AG09319 (cell line): ENCODE measurements around the gene CPT1C.

Source experiments
- DNase-seq: peaks from one replicate; pipeline ENCODE4 v3.0.0-alpha.2; 2010; ENCODE audit warnings: low read depth; ENCODE audit errors: extremely low read depth
- CTCF ChIP-seq: IDR thresholded peaks from 2 replicates; pipeline ENCODE4 v1.5.1; 2011; ENCODE audit warnings: low read depth, mild to moderate bottlenecking, inconsistent platforms, low read length, moderate library complexity

CPT1C gene

GRCh38 chr19:49690656-49691242, at the start of gene CPT1C:
CPT1C (plus strand) TSS chr19:49691116; CDS start chr19:49692253, 1,137 bp downstream.
- TF ChIP-seq CTCF: no peak

GRCh38 chr19:49641688-49642491, 49.0 kb upstream of the CPT1C start, which contains the start of gene SCAF1:
SCAF1 (plus strand) TSS chr19:49642209; CDS start chr19:49645027, 2,818 bp downstream.
- no peak for TF ChIP-seq CTCF
- peak; percentile 99 for DNase-seq

More at GRCh38 chr19:49690656-49691242, at the start of gene CPT1C:
- peak; percentile 49 for DNase-seq

- no peak for DNase-seq
- no peak for TF ChIP-seq CTCF
These were observed 48.4 kb upstream of the CPT1C start for GRCh38 chr19:49642492-49643035.

GRCh38 chr19:49643466-49643865, 47.5 kb upstream of the CPT1C start:
- no peak for TF ChIP-seq CTCF
- no peak for DNase-seq

GRCh38 chr19:49645592-49645991, 45.3 kb upstream of the CPT1C start:
- TF ChIP-seq CTCF: no peak
- no peak for DNase-seq

- DNase-seq: no peak
- no peak for TF ChIP-seq CTCF
These were observed 44.9 kb upstream of the CPT1C start for GRCh38 chr19:49645995-49646394.

- DNase-seq: no peak
- no peak for TF ChIP-seq CTCF
These were observed 44.3 kb upstream of the CPT1C start for GRCh38 chr19:49646586-49646985.
